ENCODE results near the gene SPTBN5.
"Not testable (repeated sequence)": the region's sequence is repeated elsewhere in the genome, so short reads cannot be mapped to it uniquely, and the experiment has no call there.

SPTBN5 gene

DNA sequence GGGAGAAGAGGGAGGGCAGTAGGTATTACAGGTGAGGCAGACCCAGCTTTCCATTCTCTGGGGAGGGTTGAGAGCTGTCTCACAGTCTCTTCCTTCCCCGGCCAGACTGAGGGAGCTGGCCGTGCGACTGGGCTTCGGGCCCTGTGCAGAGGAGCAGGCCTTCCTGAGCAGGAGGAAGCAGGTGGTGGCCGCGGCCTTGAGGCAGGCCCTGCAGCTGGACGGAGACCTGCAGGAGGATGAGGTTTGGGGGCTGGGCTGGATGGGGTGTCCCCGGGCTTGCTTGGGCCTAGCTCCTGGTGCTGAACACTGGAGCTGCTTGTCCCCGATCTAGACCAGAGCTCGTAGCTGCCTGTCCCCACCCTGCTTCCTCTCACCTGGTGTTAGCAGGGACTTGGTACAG is 50.3 kb downstream of the SPTBN5 start:
- DNase-seq (ENCODE audit: low spot score) = no peak

DNA sequence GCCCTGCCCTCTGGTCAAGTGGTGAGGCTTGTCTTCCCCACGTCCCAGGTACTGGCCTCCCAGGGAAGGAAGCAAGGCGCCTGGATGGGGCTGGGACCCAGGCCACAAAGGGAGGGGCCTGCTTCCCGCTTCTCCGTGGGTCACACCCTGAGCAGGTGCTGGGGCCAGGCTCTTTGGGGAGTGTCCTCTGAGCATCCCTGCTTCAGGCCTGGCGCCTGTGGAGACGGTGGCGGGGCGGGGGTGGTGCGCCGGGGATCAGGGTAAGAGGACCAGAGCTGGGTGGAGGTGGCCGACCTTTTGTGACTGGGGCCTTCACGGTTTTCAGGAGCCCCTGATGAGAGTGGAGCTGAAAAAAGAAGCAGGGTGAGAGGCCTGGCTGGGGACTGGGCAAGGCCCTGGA is 51.6 kb downstream of the SPTBN5 start:
- no peak for DNase-seq (ENCODE audit: low spot score)

DNA sequence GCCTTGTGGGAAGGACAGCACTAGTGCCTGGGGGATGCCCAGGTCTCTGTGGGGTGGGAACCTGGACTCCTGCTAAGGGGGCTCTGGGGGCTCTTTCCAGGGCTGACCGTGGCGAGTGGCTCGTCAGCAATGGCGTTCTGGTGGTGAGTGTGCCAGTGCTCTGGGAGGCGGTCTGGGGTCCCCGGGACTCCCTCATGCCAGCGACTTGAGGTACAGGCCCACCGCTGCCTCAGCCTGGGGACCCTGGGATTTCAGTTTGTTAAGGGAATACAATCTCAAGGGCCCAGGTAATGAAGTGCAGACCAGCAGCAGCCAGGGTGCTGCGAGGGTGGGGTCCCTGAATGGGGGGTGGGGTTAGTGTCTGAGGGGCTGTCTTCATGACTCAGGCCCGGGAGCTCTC is 52.7 kb downstream of the SPTBN5 start:
- no peak for DNase-seq (ENCODE audit: low spot score)

DNA sequence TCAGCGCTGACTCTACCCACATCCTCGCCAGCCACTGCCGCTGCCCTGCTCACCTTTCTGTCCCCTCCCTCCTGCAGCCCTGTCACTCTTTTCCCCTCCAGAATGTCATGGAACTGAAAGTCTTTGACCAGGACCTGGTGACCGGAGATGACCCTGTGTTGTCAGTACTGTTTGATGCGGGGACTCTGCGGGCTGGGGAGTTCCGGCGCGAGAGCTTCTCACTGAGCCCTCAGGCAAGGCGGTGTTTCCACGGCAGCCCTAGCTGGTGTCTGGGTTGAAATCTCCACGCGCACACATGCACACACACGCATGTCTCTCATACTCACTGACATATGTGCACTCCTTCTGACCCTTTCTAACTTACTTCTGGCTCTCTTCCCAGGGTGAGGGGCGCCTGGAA is 53.2 kb downstream of the SPTBN5 start:
- DNase-seq (ENCODE audit: low spot score) = no peak

DNA sequence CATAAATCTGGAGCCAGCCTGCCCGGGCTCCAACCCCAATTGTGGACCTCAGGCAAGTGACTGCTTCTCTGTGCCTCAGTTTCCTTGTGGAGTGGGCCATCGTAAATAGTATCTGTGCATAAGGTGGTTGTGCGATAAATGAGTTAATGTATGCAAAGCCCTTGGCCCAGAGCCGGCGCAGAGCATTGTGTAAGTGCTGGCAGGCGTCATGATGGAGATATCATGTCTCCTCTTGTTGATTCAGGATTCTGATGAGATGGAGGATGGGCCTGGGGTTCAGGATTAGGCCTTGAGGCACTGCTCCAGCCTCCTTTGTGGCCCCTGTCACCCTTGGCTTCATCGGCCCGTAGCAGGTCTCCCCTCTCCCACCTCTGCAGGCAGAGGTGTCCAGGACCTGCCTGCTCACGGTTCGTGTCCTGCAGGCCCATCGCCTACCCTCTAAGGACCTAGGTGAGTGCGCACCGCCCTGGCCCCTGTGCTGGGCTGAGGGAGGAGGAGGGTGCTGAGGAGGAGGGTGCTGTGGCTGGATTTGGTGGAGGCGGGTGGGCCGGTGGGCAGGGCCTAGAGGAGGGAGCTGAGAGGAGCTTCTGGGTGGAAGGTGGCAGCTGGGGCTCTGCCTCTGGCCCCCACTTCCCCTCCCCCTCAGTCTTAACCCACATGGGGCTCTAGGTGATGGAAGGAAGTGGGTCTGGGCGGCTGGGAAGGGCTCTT is 53.9 kb downstream of the SPTBN5 start:
- no peak for DNase-seq (ENCODE audit: low spot score)

DNA sequence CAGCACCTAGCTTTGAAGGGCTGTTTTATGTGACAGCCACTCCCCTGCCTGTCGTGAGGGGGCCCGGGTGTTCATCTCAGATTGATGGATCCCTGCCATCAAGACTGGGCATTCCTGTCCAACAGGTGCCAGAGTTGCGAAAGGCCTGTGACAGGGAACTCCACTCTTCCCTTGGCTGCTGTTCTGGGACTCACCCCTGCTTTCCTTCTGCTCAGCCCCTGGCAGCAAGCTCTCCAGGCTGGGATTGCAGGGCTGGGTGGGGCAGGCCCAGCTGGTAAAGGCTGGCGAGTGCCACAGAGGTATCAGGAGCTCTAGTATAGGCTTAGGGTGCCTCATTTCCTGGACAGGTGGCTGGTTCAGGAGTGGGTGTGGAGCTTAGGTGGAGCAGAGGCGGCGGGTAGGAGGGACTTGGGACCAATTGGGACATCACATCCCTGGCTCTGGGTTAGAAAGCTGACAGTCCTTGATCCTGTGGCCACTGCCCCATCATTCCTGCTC is 55.4 kb downstream of the SPTBN5 start, which contains the start of gene PLA2G4B:
PLA2G4B (plus strand) TSS at position 448 of the 498 bp plus-strand sequence. CDS start 67 bp downstream, outside the sequence.
- DNase-seq (ENCODE audit: low spot score) = no peak

DNA sequence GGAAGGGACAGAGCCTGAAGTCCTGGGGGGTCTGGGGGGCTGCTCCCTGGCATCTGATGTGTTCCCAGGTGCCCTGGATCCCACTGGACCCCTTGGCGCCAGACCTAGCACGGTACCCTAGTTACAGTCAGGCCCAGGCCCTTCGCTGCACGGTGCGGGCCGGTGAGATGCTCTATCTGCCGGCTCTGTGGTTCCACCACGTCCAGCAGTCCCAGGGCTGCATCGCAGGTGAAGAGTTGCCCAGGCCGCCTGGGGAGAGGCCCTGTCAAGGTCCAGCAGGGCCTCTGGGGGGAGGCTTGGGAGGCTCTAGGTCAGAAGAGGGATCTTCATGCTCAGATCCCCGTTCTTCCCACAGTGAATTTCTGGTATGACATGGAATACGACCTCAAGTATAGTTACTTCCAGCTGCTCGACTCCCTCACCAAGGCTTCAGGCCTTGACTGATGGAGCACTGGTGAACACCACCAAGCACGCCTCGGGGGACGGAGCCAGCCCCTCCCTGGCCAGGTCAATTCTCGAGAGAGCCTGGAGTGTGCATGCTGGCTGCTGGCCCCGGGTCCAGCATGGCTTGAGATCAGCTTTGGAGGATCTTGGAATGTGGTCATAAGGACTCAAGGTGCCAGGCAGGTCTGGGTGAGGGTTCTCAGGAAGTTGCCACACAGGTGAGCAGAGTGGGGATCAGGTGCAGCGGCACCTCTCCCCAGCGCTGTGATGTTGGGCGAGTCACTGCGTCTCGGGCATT is 57.0 kb downstream of the SPTBN5 start:
- DNase-seq (ENCODE audit: low spot score) = no peak

DNA sequence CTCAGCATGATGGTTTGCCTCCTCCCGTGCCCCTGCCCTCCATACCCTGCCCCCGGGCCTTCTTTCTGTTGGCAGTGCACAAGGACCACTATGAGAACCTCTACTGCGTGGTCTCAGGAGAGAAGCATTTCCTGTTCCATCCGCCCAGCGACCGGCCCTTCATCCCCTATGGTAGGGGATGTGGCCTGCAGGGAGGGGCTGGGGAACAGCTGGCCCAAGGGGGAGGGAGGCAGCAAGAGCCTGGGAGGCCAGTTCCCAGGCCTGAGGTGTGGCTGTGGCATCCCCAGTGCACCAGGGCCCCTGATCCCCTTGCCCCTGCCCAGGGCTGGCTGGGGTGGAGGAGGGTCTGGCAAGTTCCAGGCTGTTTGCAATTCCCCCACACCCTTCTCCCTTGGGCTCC is 57.8 kb downstream of the SPTBN5 start:
- DNase-seq (ENCODE audit: low spot score) = no peak

DNA sequence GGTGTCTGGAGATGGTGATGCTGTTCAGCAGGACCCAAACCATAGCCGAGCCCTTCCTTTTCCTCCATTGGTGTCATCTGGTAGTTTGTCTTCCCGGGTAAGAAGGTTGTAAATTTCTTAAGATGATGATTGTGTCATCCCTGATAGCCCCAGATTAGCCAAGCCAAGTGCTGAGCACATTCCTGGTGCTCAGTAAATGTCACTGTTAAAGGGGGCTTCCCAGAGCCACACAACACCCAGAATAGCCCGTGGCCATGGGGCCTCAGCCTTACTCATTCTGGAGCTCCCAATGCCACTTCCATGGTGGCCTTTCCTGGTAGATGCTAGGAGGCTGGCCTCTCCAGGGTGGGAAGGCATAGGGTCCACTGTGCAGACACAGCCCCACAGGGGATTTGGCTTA is 59.8 kb downstream of the SPTBN5 start:
- DNase-seq (ENCODE audit: low spot score) = no peak

DNA sequence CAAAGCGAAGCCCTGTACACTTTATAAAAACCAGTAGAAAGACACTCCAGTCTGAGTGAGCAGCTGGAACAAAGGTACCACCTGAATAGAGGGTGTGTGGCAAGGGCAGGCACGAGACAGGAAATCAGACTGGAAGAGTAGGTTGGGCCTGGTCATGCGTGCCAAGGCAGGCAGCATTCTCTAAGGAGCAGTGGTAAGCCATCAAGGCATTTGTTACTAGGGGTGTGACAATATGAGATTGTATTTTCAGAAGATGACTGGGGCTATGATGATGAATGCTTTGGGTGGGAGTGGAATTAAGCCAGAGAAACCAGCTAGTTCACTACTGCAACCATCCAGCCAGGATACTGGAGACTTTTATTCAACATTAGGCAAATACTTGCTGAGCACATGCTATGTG is 61.0 kb downstream of the SPTBN5 start:
- no peak for DNase-seq (ENCODE audit: low spot score)

DNA sequence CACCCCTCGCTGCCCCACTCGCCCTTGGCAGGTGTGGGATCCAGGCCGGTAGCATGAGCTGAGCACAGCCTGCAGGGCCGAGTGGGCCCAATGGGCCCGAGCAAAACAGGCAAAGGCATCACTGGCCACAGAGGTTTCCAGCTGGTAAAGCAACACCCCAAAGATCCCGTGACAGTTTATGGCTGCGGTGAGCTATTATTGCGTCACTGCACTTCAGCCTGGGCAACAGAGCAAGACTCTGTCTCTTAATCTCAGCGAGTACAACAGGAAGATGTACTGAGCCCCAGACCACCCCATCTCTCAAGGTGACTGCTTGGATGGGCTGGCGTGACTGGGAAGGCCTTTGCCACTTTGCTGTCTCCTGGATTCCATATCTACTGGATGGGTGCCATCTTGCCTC is 61.6 kb downstream of the SPTBN5 start:
- DNase-seq (ENCODE audit: low spot score) = no peak

DNA sequence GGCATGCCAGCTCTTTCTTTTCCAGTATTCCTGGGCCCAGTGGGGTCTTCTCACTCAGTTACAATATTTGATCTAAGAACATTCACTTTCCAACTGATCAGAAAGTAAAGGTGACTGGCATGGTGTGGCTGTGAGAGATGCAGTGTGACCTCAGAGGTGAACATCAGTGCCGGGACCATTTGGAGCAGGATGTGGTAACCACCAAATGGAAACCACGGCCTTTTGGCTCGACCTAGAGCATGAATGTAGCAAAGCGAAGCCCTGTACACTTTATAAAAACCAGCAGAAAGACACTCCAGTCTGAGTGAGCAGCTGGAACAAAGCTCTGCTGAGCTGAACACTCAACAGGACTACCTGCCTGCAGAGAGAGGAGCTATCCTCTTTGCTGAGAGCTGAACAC is 62.6 kb downstream of the SPTBN5 start:
- DNase-seq (ENCODE audit: low spot score) = not testable (repeated sequence)

DNA sequence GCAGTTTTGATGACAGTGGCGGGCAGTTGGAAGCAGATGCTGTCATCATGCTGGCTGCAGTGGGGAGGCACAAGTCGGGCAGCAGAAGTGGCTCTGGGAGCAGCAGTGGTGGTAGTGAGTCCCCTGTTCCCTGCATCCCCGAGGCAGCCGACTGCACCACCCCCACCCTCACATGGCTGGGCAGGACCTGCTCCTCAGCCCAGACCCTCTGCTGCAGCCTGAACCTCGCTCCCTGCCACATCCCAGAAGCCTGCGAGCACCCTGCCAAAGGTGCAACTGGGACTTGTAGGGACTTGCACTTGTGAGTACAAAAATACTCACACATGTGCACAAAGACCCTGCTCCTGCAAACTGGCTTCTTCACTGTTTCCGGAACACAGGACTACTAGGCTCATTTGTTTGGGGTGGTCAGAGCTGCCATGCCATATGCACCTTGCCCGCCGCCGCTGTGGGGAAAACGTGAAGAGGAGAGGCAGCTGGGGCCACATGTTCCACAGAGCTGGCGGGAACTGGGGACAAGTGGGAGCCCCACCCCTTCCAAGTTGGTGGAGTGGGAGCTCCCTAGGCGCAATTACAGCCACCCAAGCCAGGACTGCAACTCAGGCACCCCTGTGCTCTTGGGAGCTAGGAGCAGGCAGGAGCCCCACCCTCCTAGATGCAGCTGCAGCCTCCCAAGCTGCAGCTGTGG is 63.8 kb downstream of the SPTBN5 start:
- no peak for DNase-seq (ENCODE audit: low spot score)

DNA sequence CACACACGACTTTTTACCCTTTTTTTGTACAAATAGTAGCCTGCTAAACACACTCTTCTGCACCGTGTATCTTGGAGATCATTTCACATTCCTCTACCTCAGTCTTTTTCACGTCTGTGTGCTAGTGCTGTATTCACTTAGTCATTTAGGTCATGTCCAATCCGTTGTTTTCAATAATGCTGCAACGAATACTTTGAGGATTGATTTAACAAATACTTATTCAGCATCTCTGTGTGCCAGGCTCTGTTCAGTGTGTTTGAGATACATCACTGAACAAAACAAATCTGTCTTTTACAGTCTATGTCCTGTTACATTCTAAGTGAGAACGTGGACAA is 65.1 kb downstream of the SPTBN5 start:
- DNase-seq (ENCODE audit: low spot score) = no peak

DNA sequence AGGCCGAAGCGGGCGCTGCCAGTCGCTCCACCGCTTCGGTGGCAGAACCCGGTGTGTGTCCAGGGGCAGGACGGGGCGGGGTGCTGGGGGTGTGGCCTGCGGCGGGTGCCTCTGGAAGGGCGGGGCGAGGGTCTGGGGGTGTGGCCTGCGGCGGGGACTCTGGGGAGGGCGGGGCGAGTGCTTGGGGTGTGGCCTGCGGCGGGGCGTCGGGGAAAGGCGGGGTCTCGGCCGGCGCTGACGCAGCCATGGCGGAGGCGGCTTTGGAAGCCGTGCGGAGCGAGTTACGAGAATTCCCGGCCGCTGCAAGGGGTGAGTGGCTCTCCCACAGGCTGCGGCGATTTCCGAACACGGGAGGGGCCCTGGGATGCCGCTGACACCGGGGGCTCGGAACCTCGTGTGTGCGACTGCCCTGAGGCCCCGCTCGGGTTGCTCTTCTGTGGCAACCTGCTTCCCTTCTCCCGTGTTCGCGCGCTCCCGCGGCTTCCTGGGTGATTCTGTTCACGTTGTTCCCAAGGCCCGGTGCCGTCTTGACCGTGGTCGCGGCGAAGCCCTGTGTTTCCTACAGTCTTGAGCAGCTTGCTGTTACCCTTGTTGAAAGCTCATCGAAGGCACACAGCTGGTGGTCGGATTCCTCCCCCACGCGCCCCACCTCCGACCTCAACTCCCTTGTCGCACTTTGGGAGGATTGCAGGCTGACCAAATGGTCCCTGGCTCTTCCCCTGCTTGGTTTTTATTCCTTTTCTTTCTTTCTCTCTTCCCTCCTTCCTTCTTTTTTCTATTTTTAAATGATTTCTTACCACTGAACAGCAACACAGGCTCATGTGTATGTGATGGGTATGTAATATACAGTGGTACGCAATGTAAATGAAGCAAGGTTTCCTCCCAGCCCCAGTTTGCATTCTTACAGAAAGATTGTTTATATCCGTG is 65.7 kb downstream of the SPTBN5 start, which contains the start of gene JMJD7:
JMJD7 (plus strand) TSS at position 213 of the 927 bp plus-strand sequence; CDS start at position 246, 33 bp downstream.
- peak; percentile 91 for DNase-seq (ENCODE audit: low spot score)

DNA sequence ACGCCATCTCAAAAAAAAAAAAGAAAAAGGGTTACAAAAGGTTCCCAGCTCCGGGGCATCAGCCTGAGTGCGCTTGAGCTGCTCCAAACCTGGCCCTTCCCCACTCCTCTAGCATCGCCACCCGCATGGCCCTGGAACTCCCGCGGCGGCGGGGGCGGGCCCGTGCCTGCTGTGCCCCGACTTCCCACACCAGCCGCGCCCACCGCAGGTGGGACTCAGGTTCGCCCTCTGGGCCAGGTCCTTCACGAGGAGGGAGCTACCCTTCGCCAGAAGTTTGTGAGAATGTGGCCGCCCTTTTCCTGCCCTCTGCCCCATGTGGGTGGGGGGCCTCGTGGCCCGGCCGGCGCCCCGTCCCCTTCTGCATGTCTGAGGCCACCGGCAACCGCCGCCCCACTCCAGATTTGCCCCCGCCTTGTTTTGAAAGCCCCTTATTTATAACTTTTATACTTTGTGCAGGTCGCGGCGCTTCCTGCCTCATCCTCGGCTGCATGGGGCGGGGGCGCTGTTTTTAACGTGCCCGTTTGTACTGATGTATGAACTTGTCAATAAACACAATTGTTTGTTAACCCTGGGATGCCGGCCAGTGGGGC is 66.5 kb downstream of the SPTBN5 start:
- DNase-seq (ENCODE audit: low spot score) = no peak

DNA sequence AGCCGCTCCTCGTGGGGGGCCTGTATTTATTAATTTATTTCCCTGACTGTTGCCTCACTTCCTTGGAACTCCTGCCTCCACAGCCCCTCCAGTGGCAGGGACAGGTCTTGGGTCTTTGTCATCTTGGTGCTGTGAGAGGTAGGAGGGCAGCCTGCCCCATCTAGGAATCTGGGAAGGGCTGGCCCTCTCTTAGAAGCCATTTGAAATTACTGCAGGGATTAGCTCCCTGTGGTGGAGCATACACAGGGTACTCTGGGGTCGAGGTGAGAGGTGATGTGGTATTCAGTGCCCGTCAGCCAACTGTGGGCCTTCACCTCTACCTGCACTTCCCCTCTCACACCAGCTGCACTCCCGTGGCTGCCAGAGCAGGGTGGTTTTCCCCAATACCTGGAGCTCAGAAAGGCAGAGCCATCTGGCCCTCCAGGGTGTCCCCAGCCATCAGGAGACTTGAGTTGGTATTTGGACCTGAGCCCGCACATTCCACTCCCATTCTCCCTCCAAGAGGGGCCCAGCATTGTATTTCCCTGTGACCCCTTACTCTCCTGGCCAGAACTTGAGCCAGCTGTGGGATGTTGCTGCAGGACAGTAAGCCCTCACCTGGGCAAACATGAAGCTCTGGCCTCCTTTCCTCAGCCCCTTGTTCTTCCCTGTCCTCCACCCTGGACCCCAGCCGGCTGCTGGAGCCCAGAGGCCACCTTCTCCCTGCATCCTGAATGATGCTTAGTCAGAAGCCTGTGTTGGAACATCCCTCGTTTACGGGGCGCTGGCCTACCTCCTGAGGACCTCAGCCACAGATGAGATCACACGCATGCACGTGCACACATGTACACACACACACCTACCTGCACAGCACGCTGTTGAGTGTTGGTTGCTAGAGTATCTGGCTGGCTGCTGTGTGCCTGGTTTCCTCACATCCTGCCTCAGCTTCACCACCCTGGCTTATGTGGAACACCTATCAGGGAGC is 68.0 kb downstream of the SPTBN5 start:
- no peak for DNase-seq (ENCODE audit: low spot score)

DNA sequence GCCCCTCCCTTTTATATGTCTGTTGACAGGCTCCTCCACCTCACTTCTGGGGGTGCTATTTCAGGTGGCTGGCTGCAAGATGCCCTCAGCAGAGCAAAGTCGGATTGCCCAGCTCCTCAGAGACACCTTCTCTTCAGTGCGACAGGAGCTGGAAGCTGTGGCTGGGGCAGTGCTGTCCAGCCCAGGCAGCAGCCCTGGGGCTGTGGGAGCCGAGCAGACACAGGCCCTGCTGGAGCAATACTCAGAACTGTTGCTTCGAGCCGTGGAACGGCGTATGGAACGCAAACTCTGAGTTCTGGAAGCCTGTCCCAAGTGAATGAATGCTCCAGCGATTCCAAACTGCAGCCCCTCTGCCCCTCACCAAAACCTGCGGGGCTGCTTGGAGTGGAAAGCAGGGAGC is 68.7 kb downstream of the SPTBN5 start:
- DNase-seq (ENCODE audit: low spot score) = no peak

DNA sequence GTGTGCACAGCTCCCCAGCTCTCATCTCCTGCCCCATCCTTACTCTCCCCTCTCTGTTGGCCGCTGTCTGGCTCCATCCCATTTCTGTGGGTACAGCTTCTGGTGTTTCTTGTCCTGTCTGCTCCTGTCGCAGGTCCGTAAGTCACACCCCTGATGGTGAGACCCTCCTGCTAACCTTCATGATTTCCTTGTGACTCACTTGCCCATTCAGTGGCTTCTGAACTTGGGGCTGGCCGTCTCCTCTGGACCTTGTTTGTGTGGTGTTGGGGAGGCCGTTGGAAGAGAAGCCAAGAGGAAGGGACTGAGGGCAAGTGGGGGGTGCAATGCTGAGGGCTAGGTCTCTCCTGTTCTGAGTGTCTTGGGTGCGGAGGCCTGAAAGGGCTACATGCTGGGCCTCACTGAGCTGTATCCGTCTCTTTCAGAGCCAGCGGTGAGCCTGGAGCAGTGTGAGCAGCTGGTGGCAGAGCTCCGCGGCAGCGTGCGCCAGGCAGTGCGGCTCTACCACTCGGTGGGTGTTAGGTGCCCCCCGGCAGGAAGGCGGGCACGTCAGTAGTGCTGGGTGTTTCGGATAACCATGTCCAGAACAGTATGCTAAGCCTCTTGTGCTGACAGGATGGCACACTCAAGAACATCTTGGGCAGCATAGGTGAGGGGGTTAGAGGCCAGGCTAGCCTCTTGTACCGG is 69.6 kb downstream of the SPTBN5 start:
- no peak for DNase-seq (ENCODE audit: low spot score)

DNA sequence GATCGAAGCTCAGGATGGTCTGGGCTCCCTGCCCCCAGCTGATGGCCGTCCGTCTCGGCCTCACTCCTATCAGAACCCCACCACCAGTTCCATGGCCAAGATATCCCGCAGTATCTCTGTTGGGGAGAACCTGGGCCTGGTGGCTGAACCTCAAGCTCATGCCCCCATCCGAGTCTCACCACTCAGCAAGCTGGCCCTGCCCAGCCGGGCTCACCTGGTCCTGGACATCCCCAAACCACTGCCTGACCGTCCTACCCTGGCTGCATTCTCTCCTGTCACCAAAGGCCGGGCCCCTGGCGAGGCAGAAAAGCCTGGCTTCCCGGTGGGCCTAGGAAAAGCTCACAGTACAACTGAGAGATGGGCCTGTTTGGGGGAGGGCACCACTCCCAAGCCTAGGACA is 70.4 kb downstream of the SPTBN5 start:
- DNase-seq (ENCODE audit: low spot score) = no peak
